CD4-positive, alpha-beta T cell (primary cell): ENCODE measurements around the gene OXTR. TPM values are rescaled to one million over a fixed set of nuclear protein-coding genes. Genes with fewer than 3 reads are reported as not detected.

ENCODE experiments used
- ATAC-seq: fragments of 200-7000 bp; cut with Tn5 transposase; one replicate; pipeline ENCODE4 v1.10.0; 2022; ENCODE audit warnings: mild to moderate bottlenecking; ENCODE audit not compliant: poor library complexity
- CTCF ChIA-PET: fragments of 350-600 bp; sonication (Branson Sonifier 250); formaldehyde crosslinking; loops from one replicate; lab custom pipeline; 2021; ENCODE audit warnings: antibody characterized with exemption, inconsistent platforms; lab: Charles Lee
- POLR2A ChIA-PET: fragments of 350-600 bp; sonication (Branson Sonifier 250); formaldehyde crosslinking; loops from one replicate; lab custom pipeline; 2021; ENCODE audit warnings: antibody characterized with exemption, inconsistent platforms; lab: Charles Lee
- DNase-seq, 14 experiments: peaks; one replicate each; pipeline ENCODE4 v3.0.0-alpha.2; 2013 to 2020; ENCODE audit warnings: mixed read lengths in 2 of 14
- H3K27ac ChIP-seq, 2 donors: one replicate each; pipeline versions ENCODE4 v1.5.1 to v1.7.0; 2013; ENCODE audit warnings: low read length in 2 of 2, low read depth in 1 of 2, mild to moderate bottlenecking in 1 of 2
- H3K27me3 ChIP-seq, 2 experiments: 1 replicate in 1 of 2; 2 replicates in 1 of 2; pipeline versions ENCODE4 v1.6.1 to v1.7.0; 2013; ENCODE audit warnings: low read length in 2 of 2, control low read depth in 1 of 2, mild to moderate bottlenecking in 1 of 2, moderate library complexity in 1 of 2; ENCODE audit not compliant: insufficient read depth in 2 of 2, control insufficient read depth in 1 of 2
- H3K36me3 ChIP-seq: one replicate; pipeline ENCODE4 v1.6.1; 2013; ENCODE audit warnings: low read length, control low read depth; ENCODE audit not compliant: insufficient read depth
- H3K4me1 ChIP-seq: one replicate; pipeline ENCODE4 v1.6.1; 2013; ENCODE audit warnings: low read length, control low read depth; ENCODE audit not compliant: insufficient read depth
- H3K4me3 ChIP-seq: one replicate; pipeline ENCODE4 v1.5.1; 2013; ENCODE audit warnings: mild to moderate bottlenecking, low read length, moderate library complexity
- H3K9me3 ChIP-seq, 2 experiments: 1 replicate in 1 of 2; 2 replicates in 1 of 2; pipeline versions ENCODE4 v1.6.1 to v1.7.0; 2013; ENCODE audit warnings: low read length in 2 of 2, mild to moderate bottlenecking in 2 of 2, control low read depth in 1 of 2, moderate library complexity in 1 of 2; ENCODE audit not compliant: control insufficient read depth in 1 of 2, insufficient read depth in 1 of 2
- H3K27ac Mint-ChIP-seq: one replicate; pipeline ENCODE4 v1.8.0; 2020; ENCODE audit warnings: mixed read lengths
- H3K27me3 Mint-ChIP-seq: one replicate; pipeline ENCODE4 v1.8.0; 2021; ENCODE audit warnings: mixed read lengths
- H3K36me3 Mint-ChIP-seq: one replicate; pipeline ENCODE4 v1.8.0; 2021; ENCODE audit warnings: low read depth, mixed read lengths
- H3K4me1 Mint-ChIP-seq: one replicate; pipeline ENCODE4 v1.8.0; 2021; ENCODE audit warnings: low read depth, mixed read lengths
- H3K4me3 Mint-ChIP-seq: one replicate; pipeline ENCODE4 v1.8.0; 2020; ENCODE audit warnings: mild to moderate bottlenecking, mixed read lengths
- H3K9me3 Mint-ChIP-seq: one replicate; pipeline ENCODE4 v1.8.0; 2020; ENCODE audit warnings: mixed read lengths
- CTCF ChIP-seq: fragments of 200-600 bp; IDR thresholded peaks from one replicate; pipeline ENCODE4 v1.8.0; 2022; ENCODE audit warnings: antibody characterized with exemption, mild to moderate bottlenecking
- intact Hi-C, 2 experiments: fragments of 100-400 bp; cut with DNase I in 1 of 2; cut with micrococcal nuclease in 1 of 2; formaldehyde crosslinking; loops; one replicate each; pipeline versions ENCODE4 v1.15.1 to v1.9.0; 2023 to 2025; cut with DNase I, micrococcal nuclease
- total RNA-seq, 174 experiments: library from RNA in 2 of 174; stranded (reverse) in 2 of 174; gene quantifications; one replicate each; pipeline ENCODE4 v1.2.3 and lab custom pipeline; 2021 to 2026

OXTR gene
- total RNA-seq, 2 experiments from 2014 or later = 0.11 to 0.17 TPM

- Mint-ChIP-seq H3K9me3 (peaks cover 5% of the 10 kb centered on the region), H3K4me3 (no peak overlapping the region), H3K36me3 (no peaks in the 10 kb centered on the region), H3K4me1 (no peaks in the 10 kb centered on the region), H3K27ac (no peak overlapping the region), H3K27me3 (no peaks in the 10 kb centered on the region)
- Histone ChIP-seq H3K4me3 (no peak overlapping the region), H3K9me3 (peaks cover 0 to 8% of the 10 kb centered on the region in 2 experiments), H3K36me3 (no peaks in the 10 kb centered on the region), H3K27me3 (no peaks in the 10 kb centered on the region), H3K27ac (no peak overlapping the region), H3K4me1 (no peaks in the 10 kb centered on the region)
- TF ChIP-seq CTCF = no peak
- POLR2A ChIA-PET = no interaction called here
- no peak for DNase-seq
- CTCF ChIA-PET = no interaction called here
- no peak for ATAC-seq
- intact Hi-C loops = no loop called here
These were observed 23.8 kb upstream of the OXTR start for GRCh38 chr3:8793242-8793641.

- H3K27me3 ChIP-seq = no peaks in the 10 kb centered on the region
- Mint-ChIP-seq H3K36me3 (no peaks in the 10 kb centered on the region), H3K4me1 (no peaks in the 10 kb centered on the region), H3K27me3 (no peaks in the 10 kb centered on the region), H3K9me3 (peaks cover 10% of the 10 kb centered on the region), H3K27ac (no peak overlapping the region), H3K4me3 (no peak overlapping the region)
- DNase-seq (no peak), ATAC-seq (no peak)
- ChIA-PET CTCF (no interaction called here), POLR2A (no interaction called here)
- H3K27ac ChIP-seq = no peak overlapping the region
- H3K4me1 ChIP-seq = no peaks in the 10 kb centered on the region
- TF ChIP-seq CTCF = no peak
- H3K36me3 ChIP-seq = no peaks in the 10 kb centered on the region
- intact Hi-C loops = no loop called here
- peaks cover 0 to 8% of the 10 kb centered on the region in 2 experiments for H3K9me3 ChIP-seq
- no peak overlapping the region for H3K4me3 ChIP-seq
These were observed 21.1 kb upstream of the OXTR start for GRCh38 chr3:8790529-8790928.

GRCh38 chr3:8784676-8785435 is 15.4 kb upstream of the OXTR start:
- H3K27ac Mint-ChIP-seq = no peak overlapping the region
- POLR2A ChIA-PET = no interaction called here

More at GRCh38 chr3:8784676-8785435, 15.4 kb upstream of the OXTR start:
- Mint-ChIP-seq H3K27me3 (no peaks in the 10 kb centered on the region), H3K9me3 (peaks cover 10% of the 10 kb centered on the region), H3K4me1 (no peaks in the 10 kb centered on the region), H3K4me3 (no peak overlapping the region), H3K36me3 (no peaks in the 10 kb centered on the region)
- DNase-seq (no peak), ATAC-seq (no peak)
- CTCF ChIA-PET = interaction anchor here (0.7 kb wide), 1 partner anchor 121 kb away, joined by 3 read pairs; no protein-coding TSS in a partner anchor
- no peak for TF ChIP-seq CTCF
- Histone ChIP-seq H3K36me3 (no peaks in the 10 kb centered on the region), H3K9me3 (peaks cover 0 to 7% of the 10 kb centered on the region in 2 experiments), H3K27me3 (no peaks in the 10 kb centered on the region), H3K4me3 (no peak overlapping the region), H3K27ac (no peak overlapping the region), H3K4me1 (no peaks in the 10 kb centered on the region)
- intact Hi-C loops = no loop called here
